Peyer's patch (tissue), 4 donors: ENCODE measurements around the gene SP6.

Source experiments
- POLR2A ChIP-seq, 2 donors: fragments of 450-650 bp; IDR thresholded peaks; one replicate each; pipeline ENCODE4 v1.5.1; 2017; ENCODE audit warnings: antibody characterized with exemption in 2 of 2, mild to moderate bottlenecking in 2 of 2, moderate library complexity in 2 of 2
- TF ChIP-seq, protein P1 (sequence below), 6 experiments: fragments of 450-650 bp in 4 of 6; fragments of 200-600 bp in 2 of 6; sonication (generic) in 1 of 6; IDR thresholded peaks; one replicate each; pipeline ENCODE4 v1.5.1; 2017 to 2019; ENCODE audit warnings: antibody characterized with exemption in 6 of 6, mild to moderate bottlenecking in 3 of 6, moderate library complexity in 1 of 6

DNA sequence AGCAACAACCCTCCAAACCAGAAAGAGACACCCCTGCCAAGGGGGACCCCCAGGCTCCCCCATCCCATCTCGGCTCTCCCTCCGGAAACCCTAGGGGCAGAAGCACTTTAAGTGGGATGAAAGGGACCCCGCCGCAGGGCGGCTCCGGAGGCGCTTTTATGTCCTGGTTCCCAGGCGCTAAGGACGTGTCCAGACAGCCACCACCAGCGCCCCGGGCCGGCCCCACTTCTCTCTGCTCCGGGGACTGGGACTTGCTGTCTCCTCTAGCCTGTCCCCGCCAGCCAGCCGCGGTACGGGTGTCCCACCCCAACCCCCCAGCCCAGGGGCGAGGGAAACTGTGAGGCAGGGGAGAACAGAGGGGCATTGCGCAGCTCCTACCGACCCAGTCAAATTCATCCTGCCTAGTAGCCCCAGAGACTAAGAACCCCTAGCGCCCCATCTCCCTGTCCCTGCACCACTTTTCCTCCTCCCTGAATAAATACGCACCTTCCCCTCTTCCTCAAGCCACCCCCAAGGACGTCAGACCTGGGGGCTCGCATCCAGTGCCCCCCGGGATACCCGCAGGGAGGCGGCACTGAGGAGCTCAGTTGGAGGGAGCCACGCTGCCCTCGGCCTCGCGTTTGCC, 4.1 kb downstream of the SP6 start:
- TF ChIP-seq, protein P1, sequence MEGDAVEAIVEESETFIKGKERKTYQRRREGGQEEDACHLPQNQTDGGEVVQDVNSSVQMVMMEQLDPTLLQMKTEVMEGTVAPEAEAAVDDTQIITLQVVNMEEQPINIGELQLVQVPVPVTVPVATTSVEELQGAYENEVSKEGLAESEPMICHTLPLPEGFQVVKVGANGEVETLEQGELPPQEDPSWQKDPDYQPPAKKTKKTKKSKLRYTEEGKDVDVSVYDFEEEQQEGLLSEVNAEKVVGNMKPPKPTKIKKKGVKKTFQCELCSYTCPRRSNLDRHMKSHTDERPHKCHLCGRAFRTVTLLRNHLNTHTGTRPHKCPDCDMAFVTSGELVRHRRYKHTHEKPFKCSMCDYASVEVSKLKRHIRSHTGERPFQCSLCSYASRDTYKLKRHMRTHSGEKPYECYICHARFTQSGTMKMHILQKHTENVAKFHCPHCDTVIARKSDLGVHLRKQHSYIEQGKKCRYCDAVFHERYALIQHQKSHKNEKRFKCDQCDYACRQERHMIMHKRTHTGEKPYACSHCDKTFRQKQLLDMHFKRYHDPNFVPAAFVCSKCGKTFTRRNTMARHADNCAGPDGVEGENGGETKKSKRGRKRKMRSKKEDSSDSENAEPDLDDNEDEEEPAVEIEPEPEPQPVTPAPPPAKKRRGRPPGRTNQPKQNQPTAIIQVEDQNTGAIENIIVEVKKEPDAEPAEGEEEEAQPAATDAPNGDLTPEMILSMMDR (IDR thresholded peaks at IDR 0.05) = no peak
- no peak for TF ChIP-seq POLR2A (IDR thresholded peaks at IDR 0.05)
